Lung (tissue), 12 donors: Measurements from ENCODE around the gene MC2R. TPM values are rescaled to one million over a fixed set of nuclear protein-coding genes. Genes with fewer than 3 reads are reported as not detected.
A peak's percentile ranks its signal among the peaks of the same experiment; 100 is the strongest.

Experiments used
- ATAC-seq: fragments of 200-7000 bp; cut with Tn5 transposase; one replicate; pipeline ENCODE4 v1.9.1; 2020; ENCODE audit warnings: moderate number of reproducible peaks; ENCODE audit not compliant: insufficient read depth, low FRiP score
- DNase-seq, 3 donors: peaks; one replicate each; pipeline ENCODE4 v3.0.0-alpha.2; 2013 to 2017
- H3K27ac ChIP-seq, 2 donors: one replicate each; pipeline ENCODE4 v1.5.1; 2013; ENCODE audit warnings: mild to moderate bottlenecking in 2 of 2, moderate library complexity in 2 of 2, control low read depth in 1 of 2, inconsistent platforms in 1 of 2, low read depth in 1 of 2, low read length in 1 of 2
- H3K27me3 ChIP-seq, 3 donors: one replicate each; pipeline ENCODE4 v1.5.1; 2013; ENCODE audit warnings: low read length in 2 of 3; ENCODE audit not compliant: control insufficient read depth in 3 of 3, insufficient read depth in 3 of 3
- H3K36me3 ChIP-seq, 4 donors: one replicate each; pipeline ENCODE4 v1.5.1; 2013; ENCODE audit warnings: low read length in 4 of 4, mild to moderate bottlenecking in 1 of 4, moderate library complexity in 1 of 4; ENCODE audit not compliant: control insufficient read depth in 4 of 4, insufficient read depth in 4 of 4
- H3K4me1 ChIP-seq, 5 donors: one replicate each; pipeline ENCODE4 v1.5.1; 2013; ENCODE audit warnings: low read length in 5 of 5, mild to moderate bottlenecking in 2 of 5, moderate library complexity in 1 of 5; ENCODE audit not compliant: control insufficient read depth in 5 of 5, insufficient read depth in 5 of 5
- H3K4me3 ChIP-seq: one replicate; pipeline ENCODE4 v1.5.1; 2013; ENCODE audit warnings: mild to moderate bottlenecking, control low read depth, moderate library complexity
- H3K9ac ChIP-seq, 2 donors: one replicate each; pipeline ENCODE4 v1.5.1; 2013; ENCODE audit warnings: low read length in 2 of 2, control low read depth in 1 of 2; ENCODE audit not compliant: insufficient read depth in 1 of 2
- H3K9me3 ChIP-seq, 4 donors: one replicate each; pipeline ENCODE4 v1.5.1; 2013; ENCODE audit warnings: low read length in 3 of 4, mild to moderate bottlenecking in 1 of 4, moderate library complexity in 1 of 4; ENCODE audit not compliant: control insufficient read depth in 4 of 4, insufficient read depth in 3 of 4
- CTCF ChIP-seq: IDR thresholded peaks from 2 replicates; pipeline ENCODE4 v1.5.1; 2012; ENCODE audit warnings: mild to moderate bottlenecking; ENCODE audit errors: control extremely low read depth, extremely low read depth
- WGBS, 2 donors: extraction: QIAGEN DNeasy Blood & Tissue Kit; methylation state at CpG; one replicate each; pipeline ENCODE4 v1.1.7; 2013; 5-methylcytosine and 5-hydroxymethylcytosine counted together
- polyA plus RNA-seq, 2 donors: library from polyadenylated mRNA; stranded (reverse); fragments of 200-250 nt; gene quantifications; one replicate each; pipeline ENCODE4 v1.2.1, GENCODE V29; 2013
- total RNA-seq, 2 donors: library from RNA; depleted of rRNA in 1 of 2; stranded (reverse); fragments of >200 nt in 1 of 2; gene quantifications; one replicate each; pipeline ENCODE4 v1.2.1, GENCODE V29; 2014 to 2021
- donor health status: control.
- donor health status: control.
- donor health status: Bipolar disorder and iron deficiency.
- donor health status: healthy.
- donor health status: DM: yes; HTN: yes; CAD: no.

Gene MC2R
- total and polyA plus RNA-seq, 4 donors, result 0.06 TPM; not detected in 3

- H3K4me3 ChIP-seq, result no peak overlapping the region
- peaks cover 0 to 17% (median 0%) of the 10 kb centered on the region in 5 donors for H3K4me1 ChIP-seq
- no peak overlapping the region for H3K9ac ChIP-seq
- no peak for TF ChIP-seq CTCF
- H3K36me3 ChIP-seq, result no peaks in the 10 kb centered on the region
- peaks cover 0 to 3% (median 0%) of the 10 kb centered on the region in 4 donors for H3K9me3 ChIP-seq
- DNase-seq (no peak), ATAC-seq (no peak)
- peaks cover 0 to 5% (median 2%) of the 10 kb centered on the region in 3 donors for H3K27me3 ChIP-seq
- WGBS, 2 donors, result 60 to 68% methylated on average over 6 of the region's 6 CpGs
- no peak overlapping the region for H3K27ac ChIP-seq
These were observed 1.2 kb upstream of the MC2R start for GRCh38 chr18:13916559-13916958.

DNA sequence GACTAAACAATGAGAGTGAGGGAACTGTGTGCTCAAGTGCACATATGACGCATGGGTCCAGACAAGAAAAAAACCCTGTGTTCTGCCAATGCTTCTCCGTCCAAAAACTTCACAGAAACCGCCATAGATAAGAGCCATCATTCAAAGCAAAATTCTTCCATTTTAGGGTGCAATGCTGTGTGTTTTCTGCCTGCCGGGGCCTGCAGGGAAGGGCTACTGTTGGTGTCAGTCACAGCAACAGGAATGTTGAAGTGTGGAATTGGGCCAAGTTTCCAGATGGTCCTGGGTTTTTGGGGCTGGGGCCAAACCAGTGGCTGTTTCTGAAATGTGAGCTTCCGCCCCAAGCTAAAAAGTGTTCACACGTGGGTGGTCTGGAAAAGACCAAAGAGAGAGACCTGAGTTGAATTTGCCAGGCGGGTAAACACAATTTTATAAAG is 677 bp upstream of the MC2R start:
- Histone ChIP-seq H3K27ac (no peak overlapping the region), H3K9ac (no peak overlapping the region), H3K36me3 (no peaks in the 10 kb centered on the region), H3K9me3 (peaks cover 0 to 3% (median 0%) of the 10 kb centered on the region in 4 donors), H3K27me3 (peaks cover 0 to 4% (median 2%) of the 10 kb centered on the region in 3 donors), H3K4me1 (peaks cover 0 to 17% (median 0%) of the 10 kb centered on the region in 5 donors), H3K4me3 (no peak overlapping the region)
- WGBS, 2 donors, result 46 to 77% methylated on average over 7 of the region's 7 CpGs
- DNase-seq (peak; percentile 89 to 92 (median 92)), ATAC-seq (no peak)
- TF ChIP-seq CTCF, result no peak

DNA sequence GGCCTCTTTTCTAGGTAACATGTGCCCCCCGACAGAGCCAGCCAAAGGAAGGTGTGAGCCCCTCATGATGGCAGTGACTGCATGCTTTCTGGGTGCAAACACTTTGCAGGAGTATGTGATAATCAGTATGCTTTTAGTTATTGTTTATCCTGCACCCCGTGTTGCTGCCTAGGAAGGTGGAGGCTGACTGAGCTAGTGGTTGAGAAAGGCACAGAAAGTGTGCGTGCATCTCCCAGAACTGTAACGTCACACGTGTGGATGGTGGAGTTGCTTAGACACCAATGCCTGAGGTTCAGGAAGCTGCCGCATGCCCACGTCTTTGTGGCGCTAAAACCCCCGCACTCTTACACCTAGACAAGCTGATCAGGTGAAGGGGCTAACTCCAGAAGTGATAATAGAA is 580 bp downstream of the MC2R start:
- TF ChIP-seq CTCF, result no peak
- WGBS, 2 donors, result 86 to 88% methylated on average over 9 of the region's 9 CpGs

DNA sequence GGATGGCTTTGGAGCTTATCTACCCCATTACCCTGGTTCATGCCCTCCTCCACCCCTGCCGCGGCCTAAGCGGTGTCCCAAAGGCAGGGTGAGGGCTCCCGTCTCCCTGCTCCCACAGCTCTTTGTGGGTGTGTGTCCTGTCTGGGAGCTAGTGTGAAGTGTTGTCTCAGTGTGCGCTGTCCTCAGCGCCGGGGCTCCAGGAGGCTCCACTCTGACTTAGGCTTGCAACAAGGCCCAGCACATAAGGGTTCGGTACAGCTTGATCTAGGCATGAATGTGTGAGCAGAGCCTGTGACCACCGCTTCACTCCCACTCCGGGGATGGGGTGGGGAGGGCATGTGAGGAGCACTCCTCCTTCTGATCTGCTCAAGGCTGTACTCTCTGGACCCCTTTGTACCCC is 1.2 kb downstream of the MC2R start:
- TF ChIP-seq CTCF, result no peak
- no peaks in the 10 kb centered on the region for H3K36me3 ChIP-seq
- H3K27ac ChIP-seq, result no peak overlapping the region
- 95% methylated on average over 10 of the region's 10 CpGs for WGBS, 2 donors
- peaks cover 0 to 17% (median 0%) of the 10 kb centered on the region in 5 donors for H3K4me1 ChIP-seq
- H3K27me3 ChIP-seq, result peaks cover 0 to 4% (median 0%) of the 10 kb centered on the region in 3 donors
- H3K4me3 ChIP-seq, result no peak overlapping the region
- H3K9me3 ChIP-seq, result peaks cover 0 to 3% (median 0%) of the 10 kb centered on the region in 4 donors
- no peak overlapping the region for H3K9ac ChIP-seq
- DNase-seq (no peak), ATAC-seq (no peak)

More for the DNA sequence above, 580 bp downstream of the MC2R start:
- Histone ChIP-seq H3K27ac (no peak overlapping the region), H3K27me3 (peaks cover 0 to 4% (median 0%) of the 10 kb centered on the region in 3 donors), H3K9ac (no peak overlapping the region), H3K9me3 (peaks cover 0 to 3% (median 0%) of the 10 kb centered on the region in 4 donors), H3K36me3 (no peaks in the 10 kb centered on the region), H3K4me3 (no peak overlapping the region), H3K4me1 (peaks cover 0 to 17% (median 0%) of the 10 kb centered on the region in 5 donors)
- ATAC-seq (no peak), DNase-seq (no peak)
